AG10803 (cell line): ENCODE data around the gene USH1C.

Experiments
- DNase-seq: peaks from one replicate; pipeline ENCODE4 v3.0.0; 2010; ENCODE audit warnings: low read depth
- H3K4me3 ChIP-seq: 2 replicates; pipeline ENCODE4 v1.5.1; 2011; ENCODE audit warnings: mild to moderate bottlenecking, low read length, control low read depth
- CTCF ChIP-seq: conservative IDR thresholded peaks from 2 replicates; pipeline ENCODE4 v1.5.1; 2011; ENCODE audit warnings: mild to moderate bottlenecking, low read length, control low read depth, inconsistent platforms

Gene USH1C

DNA sequence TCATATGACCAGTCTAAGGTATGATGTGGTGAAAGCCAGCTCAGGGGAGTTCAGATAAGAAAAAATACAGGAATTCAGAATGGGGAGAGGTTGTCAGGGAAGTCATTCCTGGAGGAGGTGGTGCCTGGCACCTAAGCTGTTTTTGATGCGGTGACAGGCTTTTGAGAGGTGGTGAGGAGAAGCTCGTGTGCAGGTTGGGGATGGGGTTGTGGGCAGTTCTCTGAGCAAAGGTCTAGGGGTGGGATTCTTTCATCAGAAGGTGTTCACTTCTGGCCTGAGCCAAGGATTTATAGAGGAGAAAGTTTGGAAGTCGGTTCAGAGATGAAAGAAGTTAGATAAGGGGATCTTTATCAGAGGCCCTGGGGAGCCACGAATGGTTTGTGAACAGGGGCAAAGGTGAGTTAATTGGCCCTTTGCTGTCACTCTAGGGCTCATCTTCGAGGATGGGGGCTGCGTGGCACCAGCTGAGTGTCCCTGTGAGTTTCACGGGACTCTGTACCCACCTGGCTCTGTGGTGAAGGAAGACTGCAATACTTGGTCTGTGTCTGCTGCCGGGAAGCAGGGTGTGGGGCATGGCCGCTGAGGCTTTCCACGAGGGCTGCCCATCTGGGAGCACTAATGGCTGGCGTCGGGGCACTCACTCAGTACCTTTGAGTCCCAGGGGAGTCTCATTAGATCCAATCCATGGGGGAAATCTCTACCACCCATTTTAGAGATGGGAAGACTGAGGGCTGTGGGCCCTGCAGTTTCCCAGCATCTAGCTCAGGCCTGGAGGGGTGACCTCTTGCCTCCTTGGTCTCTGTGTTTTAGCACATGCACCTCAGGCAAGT lies 16.3 kb upstream of the USH1C start:
- H3K4me3 ChIP-seq: no peak overlapping the region
- no peak for DNase-seq
- no peak for TF ChIP-seq CTCF

DNA sequence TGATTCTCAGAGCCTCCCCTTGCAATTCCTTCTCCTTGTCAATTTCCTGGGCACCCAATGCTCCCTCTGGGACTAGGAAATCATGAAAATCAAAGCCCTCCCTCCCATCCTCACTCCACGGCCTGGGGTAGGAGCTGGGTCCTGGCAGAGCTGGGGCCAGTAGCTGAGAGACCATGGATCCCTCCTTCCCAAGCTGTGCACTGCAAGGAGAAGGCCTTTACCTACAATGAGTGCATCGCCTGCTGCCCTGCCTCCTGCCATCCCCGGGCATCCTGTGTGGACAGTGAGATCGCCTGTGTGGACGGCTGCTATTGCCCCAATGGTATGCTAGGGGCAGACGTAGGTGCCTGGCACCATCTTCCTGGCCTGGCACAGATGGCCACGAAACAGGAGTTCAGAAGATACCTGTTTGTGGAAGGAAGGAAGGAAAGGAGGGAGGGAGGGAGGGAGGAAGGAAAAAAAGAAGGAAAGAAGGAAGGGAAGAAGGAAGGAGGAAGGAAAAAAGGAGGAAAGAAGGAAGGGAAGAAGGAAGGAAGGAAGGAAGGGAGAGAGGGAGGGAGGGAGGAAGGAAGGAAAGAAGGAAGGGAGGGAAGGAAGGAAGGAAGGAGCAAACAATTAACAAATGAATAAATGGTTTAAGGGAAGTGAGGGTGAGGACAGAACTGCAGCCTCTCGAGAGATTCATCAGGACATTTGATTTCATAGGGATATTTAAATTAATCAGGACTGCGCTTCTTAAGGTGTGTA lies 15.3 kb upstream of the USH1C start:
- no peak for DNase-seq
- TF ChIP-seq CTCF: no peak
- H3K4me3 ChIP-seq: no peak overlapping the region

GRCh38 chr11:17558916-17559315 lies 14.7 kb upstream of the USH1C start:
- H3K4me3 ChIP-seq: no peak overlapping the region
- DNase-seq: no peak
- TF ChIP-seq CTCF: no peak

DNA sequence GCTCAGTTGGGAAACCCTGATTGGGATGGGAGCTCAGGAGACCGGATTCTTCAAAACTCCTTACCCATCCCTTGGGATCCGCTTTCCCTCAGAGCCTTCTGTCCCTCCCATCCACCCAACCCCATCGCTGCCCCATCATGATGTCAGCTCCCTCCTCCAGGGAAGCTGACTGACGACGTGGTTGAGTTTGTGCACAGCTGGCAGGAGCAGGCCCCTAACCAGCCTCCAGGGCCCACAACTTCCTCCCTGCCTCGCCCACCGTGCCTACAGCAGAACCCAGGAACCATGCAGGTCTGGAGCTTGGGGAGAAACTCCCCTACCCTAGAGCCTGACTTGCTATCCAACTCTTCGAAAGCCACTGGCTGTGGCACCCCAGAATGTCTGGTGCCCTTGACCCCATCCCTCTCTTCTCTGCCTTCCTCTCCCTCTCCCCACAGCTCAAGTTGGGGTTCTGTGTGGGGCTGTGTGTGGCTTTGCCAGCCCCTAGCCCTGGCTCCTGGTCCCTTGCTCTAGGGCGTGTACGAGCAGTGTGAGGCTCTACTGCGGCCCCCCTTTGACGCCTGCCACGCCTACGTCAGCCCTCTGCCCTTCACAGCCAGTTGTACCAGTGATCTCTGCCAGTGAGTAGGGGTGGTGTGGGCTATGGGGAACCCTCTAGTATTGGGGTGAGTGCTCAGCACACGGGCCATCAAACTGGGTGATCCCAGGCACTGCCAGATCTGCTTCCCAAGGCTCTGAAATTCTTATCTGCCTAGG lies 14.0 kb upstream of the USH1C start:
- TF ChIP-seq CTCF: no peak
- H3K4me3 ChIP-seq: no peak overlapping the region
- no peak for DNase-seq

DNA sequence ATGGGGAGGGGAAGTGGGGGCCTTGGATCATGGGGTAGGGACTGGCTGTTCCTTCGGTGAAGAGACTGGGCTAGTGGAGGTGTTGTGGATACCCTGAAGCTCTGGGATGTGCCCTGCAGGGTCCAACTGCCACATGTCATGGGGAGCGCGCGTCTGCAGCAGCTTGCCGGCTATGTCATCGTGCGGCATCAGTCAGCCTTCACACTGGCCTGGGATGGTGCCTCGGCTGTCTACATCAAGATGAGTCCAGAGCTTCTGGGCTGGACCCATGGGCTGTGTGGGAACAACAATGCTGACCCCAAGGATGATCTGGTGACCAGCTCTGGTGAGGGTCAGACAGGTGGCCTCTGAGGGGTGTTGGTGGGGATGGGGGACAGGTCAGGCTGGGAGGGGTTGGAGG lies 12.8 kb upstream of the USH1C start:
- no peak overlapping the region for H3K4me3 ChIP-seq
- no peak for TF ChIP-seq CTCF
- no peak for DNase-seq

- DNase-seq: no peak
- no peak for TF ChIP-seq CTCF
- H3K4me3 ChIP-seq: no peak overlapping the region
These were observed 10.3 kb upstream of the USH1C start for GRCh38 chr11:17554487-17554886.
